ENCODE results near the gene LDHAL6B. TPM values are rescaled to one million over a fixed set of nuclear protein-coding genes. Genes with fewer than 3 reads are reported as not detected.

The LDHAL6B gene
- total and polyA plus RNA-seq, 2 of the 8 experiments (the other 6 are each of a cell fraction or from before 2014, with no cell fraction given) = not detected

- no peak overlapping the region for H4K91ac ChIP-seq (replicated peaks; ENCODE audit: insufficient read length, low read length)
- no peaks in the 10 kb centered on the region for H3K79me1 ChIP-seq (ENCODE audit: low read depth, low read length)
- no peak overlapping the region for H3K4ac ChIP-seq (replicated peaks; ENCODE audit: insufficient read length, low read depth, low read length)
- FAIRE-seq = no peak
- H3K23me2 ChIP-seq (ENCODE audit: low read depth, low read length) = no peaks in the 10 kb centered on the region
- no peak overlapping the region for H3K4me3 ChIP-seq (ENCODE audit: extremely low read depth in 1 of 4, insufficient read depth in 2 of 4, low read depth in 3 of 4, low read length in 4 of 4)
- H2AK5ac ChIP-seq (ENCODE audit: low read depth, low read length) = no peak overlapping the region
- 87% methylated on average over 5 of the region's 5 CpGs; no CpG with 5 or more reads in 1 of the 2 experiments for WGBS, 2 experiments (ENCODE audit: extremely low coverage in 1 of 2, insufficient coverage in 1 of 2, insufficient read length in 1 of 2, insufficient replicate concordance in 2 of 2, low coverage in 1 of 2, low lambda C conversion rate in 2 of 2, missing lambda C conversion rate in 1 of 2)
- H4K8ac ChIP-seq (ENCODE audit: extremely low read depth, insufficient read depth, low read length) = no peak overlapping the region
- TF ChIP-seq TEAD4 (IDR thresholded peaks at IDR 0.05; ENCODE audit: low read depth, low read length) (no peak), GABPA (IDR thresholded peaks at IDR 0.05; ENCODE audit: borderline replicate concordance, insufficient read depth, low read length) (no peak), CHD1 (IDR thresholded peaks at IDR 0.05; ENCODE audit: low read depth, low read length) (no peak), HDAC6 (IDR thresholded peaks at IDR 0.05; ENCODE audit: low read depth, low read length) (no peak), EGR1 (IDR thresholded peaks at IDR 0.05; ENCODE audit: borderline replicate concordance, low read depth, low read length) (no peak)
- no peak overlapping the region for H2BK12ac ChIP-seq (ENCODE audit: low read depth, low read length)
- H3K27ac ChIP-seq (ENCODE audit: low read depth, low read length) = no peak overlapping the region
- no peak overlapping the region for H2BK5ac ChIP-seq (ENCODE audit: low read depth, low read length)
- DNase-seq (ENCODE audit: low read depth in 1 of 2, low spot score in 2 of 2) = no peak
- ChIA-PET POLR2A (ENCODE audit: partially characterized antibody) (no interaction called here), CTCF (ENCODE audit: partially characterized antibody) (interaction anchor here (1.7 kb wide), 1 partner anchor 15 kb away, joined by 4 read pairs; no protein-coding TSS in a partner anchor)
- no peak overlapping the region for H3K14ac ChIP-seq (ENCODE audit: insufficient read length)
- H3K9ac ChIP-seq (replicated peaks in 1 of 4; ENCODE audit: extremely low read depth in 1 of 4, low read depth in 3 of 4, low read length in 3 of 4) = no peak overlapping the region
- no peak overlapping the region for H2BK20ac ChIP-seq (ENCODE audit: low read length)
- H2BK120ac ChIP-seq (replicated peaks; ENCODE audit: low read depth, low read length) = no peak overlapping the region
- H3K56ac ChIP-seq (replicated peaks; ENCODE audit: insufficient read length, low read depth, low read length) = no peak overlapping the region
- no peak overlapping the region for H2AFZ ChIP-seq (ENCODE audit: low read length)
- no peaks in the 10 kb centered on the region for H3K4me1 ChIP-seq (replicated peaks in 1 of 4; ENCODE audit: control insufficient read depth in 3 of 4, insufficient read depth in 4 of 4, low read length in 3 of 4)
- no peak overlapping the region for H3K23ac ChIP-seq (ENCODE audit: insufficient read length)
- no peaks in the 10 kb centered on the region for H4K20me1 ChIP-seq (replicated peaks in 1 of 2; ENCODE audit: control insufficient read depth in 1 of 2, insufficient read depth in 2 of 2, low read length in 2 of 2)
- no peak overlapping the region for H3K18ac ChIP-seq (ENCODE audit: extremely low read depth, low read length)
- H3K27me3 ChIP-seq (replicated peaks in 1 of 4; ENCODE audit: control insufficient read depth in 3 of 4, extremely low read depth in 1 of 4, insufficient read depth in 3 of 4, low read length in 3 of 4) = no peaks in the 10 kb centered on the region
- H3K79me2 ChIP-seq (ENCODE audit: control insufficient read depth in 1 of 2, insufficient read depth in 2 of 2, low read length in 2 of 2) = no peaks in the 10 kb centered on the region
- H3K4me2 ChIP-seq (ENCODE audit: insufficient read depth in 1 of 2, low read depth in 2 of 2, low read length in 2 of 2) = no peak overlapping the region
- H4K5ac ChIP-seq (ENCODE audit: insufficient read length, low read depth, low read length) = no peak overlapping the region
- no peaks in the 10 kb centered on the region for H3K9me3 ChIP-seq (ENCODE audit: insufficient read depth in 2 of 2, low read depth in 1 of 2, low read length in 1 of 2)
- H2BK15ac ChIP-seq (ENCODE audit: low read length) = no peak overlapping the region
- peaks cover 8 to 55% (median 18%) of the 10 kb centered on the region in 4 experiments for H3K36me3 ChIP-seq (ENCODE audit: control insufficient read depth in 2 of 4, insufficient read depth in 4 of 4, low read length in 3 of 4)
These were observed 17.4 kb upstream of the LDHAL6B start for GRCh38 chr15:59189241-59189640.

All from H1 (cell line).